H54 (cell line): Measurements from ENCODE around the gene SWSAP1.
"Not testable (repeated sequence)": the region's sequence is repeated elsewhere in the genome, so short reads cannot be mapped to it uniquely, and the experiment has no call there.

Experiments
- DNase-seq: peaks from one replicate; pipeline ENCODE4 v3.0.0; 2011; ENCODE audit warnings: low spot score, mixed read lengths; ENCODE audit not compliant: insufficient read length
- FAIRE-seq: peaks from 3 replicates; lab custom pipeline; 2011; peaks lifted over from hg19 to GRCh38; lab: Jason Lieb, UNC
- POLR2A ChIP-seq: IDR thresholded peaks from 2 replicates; pipeline ENCODE4 v1.6.1; 2011; ENCODE audit warnings: low read depth, mild to moderate bottlenecking, low read length

The SWSAP1 gene

GRCh38 chr19:11399667-11400066 is 25.2 kb downstream of the SWSAP1 start:
- no peak for DNase-seq
- no peak for TF ChIP-seq POLR2A
- FAIRE-seq = no peak

DNA sequence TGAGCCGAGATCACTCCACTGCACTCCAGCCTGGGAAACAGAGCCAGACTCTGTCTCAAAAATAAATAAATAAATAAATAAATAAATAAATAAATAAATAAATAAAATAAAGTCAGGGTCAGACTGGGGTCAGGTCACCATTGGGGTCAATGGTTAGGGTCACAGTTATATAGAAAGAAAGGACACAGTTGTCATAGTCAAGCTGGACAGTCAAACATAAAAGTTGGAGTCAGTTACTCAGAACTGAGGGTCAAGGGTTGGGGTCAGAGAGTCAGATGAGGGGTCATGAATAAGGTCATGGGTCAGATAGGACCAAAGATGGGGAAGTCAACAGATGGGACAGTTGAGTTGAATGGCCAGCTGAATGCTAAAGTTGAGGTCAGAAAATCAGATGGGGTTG is 26.3 kb downstream of the SWSAP1 start:
- no peak for FAIRE-seq
- no peak for TF ChIP-seq POLR2A

DNA sequence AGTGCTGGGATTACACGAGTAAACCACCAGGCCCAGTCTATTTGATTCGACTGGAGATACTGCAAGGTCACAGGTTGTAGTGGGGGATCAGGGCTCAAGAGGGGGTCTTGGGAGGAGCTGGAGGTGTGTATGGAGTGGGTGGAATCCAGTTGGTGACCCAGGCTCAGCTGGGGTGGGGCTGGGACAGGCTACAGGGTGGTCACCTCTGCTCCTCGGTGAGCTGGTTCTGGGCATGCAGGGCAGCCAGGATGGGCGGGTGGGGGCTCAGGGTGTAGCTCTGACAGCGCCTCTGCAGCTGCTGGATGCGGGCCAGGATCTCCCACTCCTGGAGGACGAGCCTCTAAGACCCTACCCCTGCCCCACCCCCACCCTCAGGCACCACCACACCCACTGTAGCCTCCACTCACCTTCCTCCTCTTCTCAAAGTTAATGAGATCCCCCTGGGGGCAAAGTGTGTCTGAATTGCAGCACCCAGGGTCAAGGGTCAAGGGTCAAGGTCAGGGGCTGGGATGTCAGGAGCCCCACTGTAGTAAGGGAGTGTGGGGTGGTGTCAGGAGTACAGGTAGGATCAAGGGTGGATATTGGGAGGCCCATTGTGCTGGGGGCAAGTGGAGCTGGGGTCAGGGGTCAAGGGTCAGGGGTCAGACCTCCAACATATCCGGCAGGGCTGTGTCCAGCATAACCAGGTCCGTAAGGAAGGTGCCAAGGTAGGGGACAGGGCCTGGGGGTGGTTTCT is 27.5 kb downstream of the SWSAP1 start:
- FAIRE-seq (no peak), DNase-seq (no peak)
- TF ChIP-seq POLR2A = no peak

More for the DNA sequence above, 26.3 kb downstream of the SWSAP1 start:
- DNase-seq = no peak

- DNase-seq (no peak), FAIRE-seq (no peak)
- no peak for TF ChIP-seq POLR2A
Measured at GRCh38 chr19:11404588-11405222, 30.2 kb downstream of the SWSAP1 start.

DNA sequence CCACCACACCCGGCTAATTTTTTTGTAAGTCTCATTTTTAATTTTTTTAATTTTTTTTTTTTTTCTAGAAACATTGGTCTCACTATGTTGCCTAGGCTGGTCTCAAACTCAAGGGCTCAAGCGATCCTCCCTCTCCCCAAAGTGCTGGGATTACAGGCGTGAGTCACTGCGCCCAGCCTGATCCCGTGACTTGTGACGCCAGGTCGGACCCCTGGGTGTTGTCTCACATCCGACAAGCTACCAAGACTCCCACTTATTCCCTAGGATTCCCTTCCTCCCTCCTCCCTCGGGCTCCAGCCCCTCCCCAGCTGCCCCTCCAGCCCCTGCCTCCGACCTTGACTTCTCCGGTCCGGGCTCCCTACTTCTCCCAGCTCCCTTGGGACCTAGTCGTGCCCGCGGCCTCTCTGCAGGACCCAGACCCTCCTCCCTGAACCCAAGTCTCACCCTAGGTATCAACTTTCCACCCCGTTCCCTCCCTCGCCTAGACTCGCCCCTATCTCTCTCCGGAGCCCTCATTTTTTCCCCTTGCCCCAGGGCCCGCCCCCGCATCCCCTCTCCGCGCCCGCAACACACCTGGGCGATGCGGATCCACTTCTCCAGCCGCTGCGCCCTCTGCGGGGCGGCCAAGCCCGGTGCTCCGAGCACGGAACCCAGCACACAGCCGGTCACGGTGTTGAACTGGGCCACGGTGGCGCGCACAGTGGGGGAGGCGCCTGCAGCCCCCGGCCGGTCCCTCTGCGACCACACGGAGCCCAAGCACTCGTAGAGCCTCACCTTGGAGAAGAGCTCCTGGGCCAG is 31.6 kb downstream of the SWSAP1 start:
- FAIRE-seq (no peak), DNase-seq (no peak)
- TF ChIP-seq POLR2A = no peak

DNA sequence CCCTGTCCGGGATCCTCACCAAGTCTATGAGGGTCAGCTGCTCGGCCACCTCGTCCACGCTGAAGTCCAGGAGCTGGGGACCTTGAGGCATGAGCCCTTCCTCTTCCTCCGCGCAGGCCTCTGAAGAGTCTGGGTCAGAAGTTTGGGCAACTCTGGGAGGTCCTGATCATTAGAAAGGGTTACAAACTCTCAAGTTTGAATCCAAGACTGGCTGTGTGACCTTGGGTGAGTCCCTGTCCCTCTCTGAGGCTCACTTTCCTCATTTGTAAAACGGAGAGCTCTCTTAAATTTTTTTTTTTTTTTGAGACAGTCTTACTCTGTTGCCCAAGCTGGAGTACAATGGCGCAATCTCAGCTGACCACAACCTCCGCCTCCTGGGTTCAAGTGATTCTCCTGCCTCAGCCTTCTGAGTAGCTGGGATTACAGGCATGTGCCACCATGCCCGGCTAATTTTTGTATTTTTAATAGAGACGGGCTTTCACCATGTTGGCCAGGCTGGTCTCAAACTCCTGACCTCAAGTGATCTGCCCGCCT is 32.3 kb downstream of the SWSAP1 start:
- not testable (repeated sequence) for DNase-seq, FAIRE-seq

DNA sequence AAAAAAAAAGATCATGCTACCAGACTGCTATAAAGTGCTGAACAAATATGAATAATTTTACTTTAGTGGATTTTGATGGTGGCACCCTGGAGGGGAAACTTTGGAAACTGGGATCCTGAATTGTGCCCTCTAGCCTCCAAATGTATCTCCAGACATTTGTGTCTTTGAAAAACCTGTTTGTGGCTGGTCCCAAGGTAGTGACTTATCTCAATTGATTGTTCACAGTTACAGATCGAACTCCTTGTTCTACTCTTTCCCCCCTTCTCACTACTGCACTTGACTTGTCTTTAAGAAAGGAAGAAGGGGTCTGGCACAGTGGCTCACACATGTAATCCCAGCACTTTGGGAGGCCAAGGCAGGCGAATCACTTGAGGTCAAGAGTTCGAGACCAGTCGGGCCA is 34.1 kb downstream of the SWSAP1 start:
- peak; percentile 15 for FAIRE-seq
- no peak for TF ChIP-seq POLR2A

GRCh38 chr19:11410682-11411081 is 36.2 kb downstream of the SWSAP1 start:
- DNase-seq (peak; percentile 53), FAIRE-seq (peak; percentile 67)
- no peak for TF ChIP-seq POLR2A

More for the DNA sequence above, 34.1 kb downstream of the SWSAP1 start:
- DNase-seq = no peak

- no peak for DNase-seq
- no peak for TF ChIP-seq POLR2A
- FAIRE-seq = no peak
Measured at GRCh38 chr19:11414544-11414943, 40.1 kb downstream of the SWSAP1 start.

- no peak for TF ChIP-seq POLR2A
- FAIRE-seq (no peak), DNase-seq (no peak)
Measured at GRCh38 chr19:11416346-11417052, 42.0 kb downstream of the SWSAP1 start.

DNA sequence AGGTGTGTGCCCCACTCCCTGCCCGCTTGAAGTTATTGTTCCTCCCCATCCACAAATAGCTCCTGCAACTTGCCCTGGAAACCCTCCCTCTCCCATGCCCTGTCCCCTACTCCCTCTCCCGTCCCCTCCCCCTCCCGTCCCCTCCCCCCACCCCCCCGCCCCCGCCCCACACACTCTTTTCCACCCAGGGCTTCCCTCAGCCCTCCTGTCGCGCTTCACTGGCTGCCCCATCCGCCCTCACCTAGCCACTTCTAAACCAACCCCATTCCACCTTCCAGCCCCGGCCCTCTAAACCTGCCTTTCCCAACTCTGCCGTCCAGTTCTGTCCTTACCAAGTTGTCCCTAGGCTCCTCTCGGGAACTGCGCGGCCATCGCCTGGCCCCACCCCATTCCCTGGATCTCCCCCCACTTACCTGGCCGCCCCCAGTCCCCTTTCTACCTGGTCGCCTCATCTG is 43.7 kb downstream of the SWSAP1 start:
- no peak for TF ChIP-seq POLR2A
- no peak for DNase-seq
- no peak for FAIRE-seq

DNA sequence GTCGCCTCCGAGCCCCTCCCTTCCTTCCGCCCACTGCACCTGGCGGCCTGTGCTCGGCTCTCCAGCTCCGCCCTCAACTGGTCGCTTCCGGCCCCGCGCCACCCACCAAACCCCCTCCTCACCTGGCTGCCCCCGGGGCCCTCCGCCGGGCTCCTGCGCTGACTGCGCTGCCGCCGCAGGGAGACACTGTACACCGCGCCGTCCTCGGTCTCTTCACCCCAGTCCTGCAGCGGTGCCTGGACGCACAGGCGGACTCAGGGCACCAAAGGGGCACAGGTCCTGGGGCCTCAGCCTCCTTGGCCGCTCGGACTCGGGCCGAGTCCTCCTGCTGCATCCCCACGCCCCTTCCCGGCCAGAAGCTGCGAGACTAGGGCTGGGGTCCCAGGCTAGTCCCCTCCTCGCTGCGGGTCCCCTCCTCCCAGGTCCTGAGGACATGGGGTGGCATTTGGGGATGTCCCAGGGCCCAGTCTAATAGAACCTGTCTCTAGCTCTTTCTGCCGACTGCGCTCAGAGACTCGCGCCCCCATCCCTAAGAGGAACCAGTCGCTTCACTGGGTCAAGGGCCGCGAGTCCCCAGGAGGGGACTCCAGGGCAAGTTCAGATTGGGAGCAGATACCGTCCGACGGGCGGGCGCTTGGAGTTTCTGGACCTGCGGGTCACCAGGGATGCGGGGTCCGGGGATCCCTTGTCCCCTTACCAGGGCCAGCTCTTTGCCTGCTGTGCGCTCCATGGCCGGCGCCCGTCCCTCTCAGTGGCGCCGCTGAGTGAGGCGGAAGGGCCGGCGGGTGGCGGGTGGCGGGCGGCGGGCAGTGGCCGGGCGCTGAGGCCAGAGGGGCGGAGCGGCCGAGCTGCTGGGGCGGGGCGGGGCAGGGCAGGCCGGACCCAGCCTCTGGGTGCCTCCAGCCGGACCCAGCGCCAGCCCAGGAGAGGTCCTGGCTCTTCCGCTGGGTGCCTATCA is 44.4 kb downstream of the SWSAP1 start, which contains the start of gene RGL3:
Gene RGL3 (minus strand): TSS at position 766 of the 958 bp plus-strand sequence. CDS start 36 bp downstream, at position 730.
- TF ChIP-seq POLR2A = peak; percentile 48; the same call in 1 of the 2 replicates
- no peak for FAIRE-seq
- peak; percentile 76 for DNase-seq
